Prostate gland (tissue), 2 donors: Measurements from ENCODE around the gene KCNK1.

Experiments used
- CTCF ChIP-seq, 4 experiments: fragments of 200-600 bp in 2 of 4; fragments of 450-650 bp in 2 of 4; sonication (generic) in 2 of 4; IDR thresholded peaks; 1 replicate in 3 of 4; 2 replicates in 1 of 4; pipeline ENCODE4 v1.5.1; 2016 to 2019; ENCODE audit warnings: antibody characterized with exemption in 4 of 4, mild to moderate bottlenecking in 2 of 4, moderate library complexity in 2 of 4
- POLR2A ChIP-seq: fragments of 450-650 bp; IDR thresholded peaks from one replicate; pipeline ENCODE4 v1.6.1; 2016; ENCODE audit warnings: antibody characterized with exemption, mild to moderate bottlenecking

GRCh38 chr1:233625087-233625486 lies 11.2 kb downstream of the KCNK1 start:
- no peak for TF ChIP-seq CTCF (IDR thresholded peaks at IDR 0.05)
- TF ChIP-seq POLR2A = no peak
